LNCAP (cell line): ENCODE data around the gene TCF7.

Experiments used
- TF ChIP-seq, protein P1 (sequence below): fragments of 450-650 bp; IDR thresholded peaks from 2 replicates; pipeline ENCODE4 v1.5.1; 2017; ENCODE audit warnings: mild to moderate bottlenecking

Gene TCF7

DNA sequence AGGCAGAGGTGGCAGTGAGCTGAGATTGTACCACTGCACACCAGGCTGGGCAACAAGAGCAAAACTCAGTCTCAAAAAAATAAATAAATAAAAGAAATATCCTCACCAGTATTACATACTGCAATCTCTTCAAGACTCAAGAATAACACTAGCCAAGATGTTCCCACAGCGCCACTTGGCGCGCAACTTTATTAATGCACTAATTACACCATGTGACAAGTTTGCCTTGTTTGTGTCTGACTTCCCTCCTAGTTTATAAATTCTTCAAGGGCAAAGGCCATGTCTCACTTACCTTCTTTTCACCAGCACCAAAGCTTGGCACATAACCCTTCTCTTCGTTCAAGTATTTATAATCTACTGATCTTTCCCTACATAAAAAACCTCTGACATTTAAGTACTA, 57.5 kb downstream of the TCF7 start:
- TF ChIP-seq, protein P1, sequence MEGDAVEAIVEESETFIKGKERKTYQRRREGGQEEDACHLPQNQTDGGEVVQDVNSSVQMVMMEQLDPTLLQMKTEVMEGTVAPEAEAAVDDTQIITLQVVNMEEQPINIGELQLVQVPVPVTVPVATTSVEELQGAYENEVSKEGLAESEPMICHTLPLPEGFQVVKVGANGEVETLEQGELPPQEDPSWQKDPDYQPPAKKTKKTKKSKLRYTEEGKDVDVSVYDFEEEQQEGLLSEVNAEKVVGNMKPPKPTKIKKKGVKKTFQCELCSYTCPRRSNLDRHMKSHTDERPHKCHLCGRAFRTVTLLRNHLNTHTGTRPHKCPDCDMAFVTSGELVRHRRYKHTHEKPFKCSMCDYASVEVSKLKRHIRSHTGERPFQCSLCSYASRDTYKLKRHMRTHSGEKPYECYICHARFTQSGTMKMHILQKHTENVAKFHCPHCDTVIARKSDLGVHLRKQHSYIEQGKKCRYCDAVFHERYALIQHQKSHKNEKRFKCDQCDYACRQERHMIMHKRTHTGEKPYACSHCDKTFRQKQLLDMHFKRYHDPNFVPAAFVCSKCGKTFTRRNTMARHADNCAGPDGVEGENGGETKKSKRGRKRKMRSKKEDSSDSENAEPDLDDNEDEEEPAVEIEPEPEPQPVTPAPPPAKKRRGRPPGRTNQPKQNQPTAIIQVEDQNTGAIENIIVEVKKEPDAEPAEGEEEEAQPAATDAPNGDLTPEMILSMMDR = peak; percentile 44; the same call in 1 of the 2 replicates

DNA sequence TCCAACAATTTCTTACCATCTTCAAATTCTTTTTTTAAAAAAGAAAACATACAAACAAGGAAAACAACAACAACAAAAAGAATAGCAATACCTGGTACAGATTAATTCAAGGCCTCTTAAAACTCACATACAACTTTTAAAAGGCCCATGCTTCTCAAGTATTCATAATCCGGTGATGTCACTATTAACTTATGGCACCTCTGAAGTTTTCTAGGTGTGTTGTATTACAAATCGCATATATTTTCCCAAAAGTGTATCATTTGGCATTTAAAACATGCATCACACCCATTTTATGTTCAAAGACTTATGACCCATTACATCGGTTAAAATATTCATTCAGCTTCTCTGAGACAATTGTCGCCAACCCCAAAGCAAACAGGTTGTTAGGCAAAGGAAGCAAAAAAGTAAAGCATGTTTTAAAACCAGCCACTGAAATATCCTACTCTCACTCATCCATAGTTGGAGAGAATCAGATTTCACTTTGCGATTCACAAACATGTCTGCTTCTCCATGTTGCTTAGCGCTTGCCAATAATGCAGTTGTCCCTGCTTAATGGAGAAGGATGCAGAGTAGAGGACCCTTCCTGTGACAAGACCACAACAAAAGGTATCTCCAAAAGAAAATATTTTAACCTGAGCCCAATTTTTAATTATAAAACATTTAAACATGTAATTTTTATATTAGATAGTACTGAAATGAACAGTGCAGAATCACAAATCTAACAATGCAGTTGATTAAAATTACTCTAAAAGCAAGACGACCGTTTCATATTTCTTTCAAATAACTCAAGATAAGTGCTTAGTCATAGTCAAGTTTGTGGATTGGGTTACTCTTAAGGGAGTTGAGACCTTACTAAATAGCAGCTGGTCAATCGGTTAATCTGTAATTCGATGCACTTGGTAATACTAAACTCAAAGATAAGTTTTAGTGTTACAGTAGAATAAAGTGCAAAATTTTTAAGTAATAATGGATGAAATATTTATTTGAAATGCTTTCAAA, 60.7 kb downstream of the TCF7 start:
- TF ChIP-seq, protein P1 = no peak

DNA sequence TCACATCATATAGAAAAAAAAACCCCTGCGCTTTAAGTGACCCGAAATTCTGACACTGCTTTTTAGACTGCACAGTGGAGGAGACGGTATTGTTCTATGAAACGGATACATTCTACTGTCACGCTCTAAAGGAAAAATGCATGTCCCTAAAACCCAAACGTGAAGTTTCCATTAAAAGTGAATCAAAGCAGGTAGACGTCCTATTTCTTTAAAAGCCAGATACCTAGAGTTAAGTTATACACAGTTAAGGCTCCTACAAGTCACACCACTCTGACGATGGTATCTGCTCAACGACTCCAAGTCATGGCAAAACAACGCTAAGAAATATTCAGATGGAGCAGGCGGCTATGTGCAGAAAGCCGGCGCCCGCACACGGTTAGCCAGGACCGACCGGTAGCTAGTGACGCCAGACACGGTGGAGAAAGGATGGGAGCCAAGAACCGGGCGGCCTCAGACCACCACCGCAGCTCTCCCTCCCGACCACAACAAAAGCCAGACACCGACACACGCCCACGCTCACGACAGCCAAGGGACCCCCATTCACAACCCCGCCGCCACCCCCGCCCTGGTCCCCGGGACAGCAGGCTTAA, 61.5 kb downstream of the TCF7 start:
- TF ChIP-seq, protein P1 = no peak

DNA sequence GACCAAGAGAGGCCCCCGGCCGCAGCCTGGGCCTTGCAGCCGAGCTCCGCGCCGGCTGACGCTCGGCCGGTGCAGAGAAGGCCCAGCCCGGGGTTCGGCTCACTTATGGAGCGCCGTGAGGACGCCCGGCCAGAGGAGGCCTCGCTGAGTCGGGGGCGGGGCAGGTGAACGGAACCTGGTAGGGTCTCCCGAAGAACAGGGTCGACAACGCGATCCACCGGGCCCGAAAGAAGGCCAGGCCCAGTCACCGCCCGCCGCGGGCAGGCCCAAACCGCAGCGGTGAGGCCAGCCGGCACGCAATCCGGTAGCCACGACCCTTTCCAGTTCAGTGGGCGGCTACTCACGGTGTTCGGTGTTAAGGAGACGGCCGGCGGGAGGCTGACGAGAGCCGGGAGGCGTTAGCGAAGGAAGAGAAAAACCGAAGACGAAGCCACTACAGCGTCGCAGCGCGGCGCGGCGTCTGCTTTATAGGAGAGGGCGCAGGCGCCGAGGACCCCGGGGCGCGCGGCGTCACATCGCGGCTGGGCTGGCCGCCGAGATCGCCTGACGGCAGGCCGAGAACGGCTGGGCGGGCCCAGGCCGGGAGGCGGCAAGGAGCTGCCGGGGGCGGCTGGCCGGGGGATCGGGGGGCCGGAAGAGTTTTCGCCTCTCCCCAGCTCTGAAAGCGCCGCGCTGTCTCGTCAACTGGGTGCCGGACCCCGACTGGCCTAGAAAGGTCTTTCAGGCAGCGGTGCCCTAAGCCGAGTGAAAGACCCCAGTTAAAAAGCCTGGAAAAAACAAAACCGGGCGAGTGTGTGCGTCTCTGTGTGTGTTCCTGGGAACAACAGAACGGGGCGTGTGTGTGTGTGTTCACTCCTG, 62.3 kb downstream of the TCF7 start, which contains the start of gene SKP1:
SKP1 (minus strand) TSS at position 440 of the 858 bp plus-strand sequence. CDS start 2,928 bp downstream, outside the sequence.
- TF ChIP-seq, protein P1 = no peak

DNA sequence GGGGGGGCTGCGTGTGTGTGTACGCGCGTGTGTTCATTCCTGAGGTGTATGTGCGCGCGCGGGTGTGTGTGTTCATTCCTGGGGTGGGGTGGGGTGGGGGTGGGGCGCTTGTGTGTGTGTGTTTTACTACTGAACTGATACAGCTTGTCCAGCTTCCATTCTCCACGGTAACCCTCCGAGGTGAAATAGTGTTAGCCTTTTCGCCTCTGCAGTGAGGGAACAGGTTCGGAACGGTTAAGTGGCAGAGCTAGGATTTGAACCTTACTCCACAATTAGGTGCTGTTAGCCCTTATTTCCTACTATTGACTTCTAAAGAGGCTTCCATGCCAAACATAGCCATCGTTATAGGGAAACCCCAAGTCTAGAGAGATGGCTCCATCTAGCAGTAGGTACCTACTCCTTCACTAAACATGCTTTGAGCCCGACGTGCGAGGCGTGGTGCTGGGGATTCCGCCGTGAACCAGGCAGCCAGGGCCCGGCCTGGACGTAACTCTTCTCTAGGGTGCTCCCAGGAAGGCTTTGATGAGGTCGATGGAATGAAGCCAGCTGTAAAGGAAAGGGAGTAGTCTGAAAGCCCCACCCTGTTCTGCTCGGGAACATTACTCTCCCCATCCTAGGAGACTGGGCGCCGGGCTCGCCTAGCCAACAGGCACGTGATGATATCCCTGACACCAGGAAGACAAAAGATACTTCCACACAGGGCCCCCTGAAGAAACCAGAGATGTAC, 63.1 kb downstream of the TCF7 start:
- TF ChIP-seq, protein P1 = no peak

DNA sequence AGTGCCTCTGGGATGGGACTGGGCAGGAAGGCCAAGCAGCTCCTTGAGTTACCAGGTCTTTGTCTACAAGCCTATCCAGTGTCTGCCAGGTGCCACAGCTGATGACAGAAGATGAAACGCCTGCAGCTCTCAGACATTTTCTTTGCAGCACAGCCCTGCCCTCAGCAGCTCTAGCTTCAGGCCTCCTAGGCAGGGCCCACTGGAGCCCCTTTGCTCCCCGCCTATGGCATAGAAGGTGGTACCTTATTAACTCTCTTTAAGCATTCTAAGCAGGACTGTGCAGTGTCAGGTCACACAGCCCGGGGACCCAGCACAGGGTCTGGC, 63.6 kb downstream of the TCF7 start:
- TF ChIP-seq, protein P1 = no peak

DNA sequence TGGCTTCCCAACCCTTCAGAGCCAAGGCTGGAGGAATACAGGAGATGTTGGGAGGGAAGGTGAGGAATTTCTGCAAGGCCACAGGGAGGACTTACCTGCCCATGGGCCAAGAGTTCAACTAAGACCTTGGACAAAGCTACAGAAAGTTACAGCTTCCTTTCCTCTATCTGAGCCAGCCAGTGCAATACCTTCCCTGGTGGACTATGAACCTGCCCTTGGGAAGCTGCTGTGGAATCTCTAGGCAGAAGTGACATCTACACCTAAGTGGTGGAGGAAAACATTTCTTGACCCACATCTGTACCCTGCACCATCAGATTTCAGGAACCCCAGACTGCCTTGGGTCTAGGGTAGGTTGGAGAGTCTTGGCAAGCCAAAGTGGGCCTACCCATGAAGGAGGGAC, 69.0 kb downstream of the TCF7 start:
- TF ChIP-seq, protein P1 = no peak
